Osteoblast (primary cell): ENCODE results near the gene RIC1. TPM values are rescaled to one million over a fixed set of nuclear protein-coding genes. Genes with fewer than 3 reads are reported as not detected.

Experiments used
- DNase-seq: peaks from one replicate; pipeline ENCODE4 v3.0.0; 2011; ENCODE audit warnings: low spot score, mixed read lengths; ENCODE audit not compliant: insufficient read length; ENCODE audit errors: missing footprints
- H2AFZ ChIP-seq: 2 replicates; pipeline ENCODE4 v1.6.0; 2011; ENCODE audit warnings: mild to moderate bottlenecking, low read length
- H3K27ac ChIP-seq: 2 replicates; pipeline ENCODE4 v1.5.1; 2011; ENCODE audit warnings: mild to moderate bottlenecking, low read depth, low read length, moderate library complexity
- H3K27me3 ChIP-seq: 2 replicates; pipeline ENCODE4 v1.6.0; 2012; ENCODE audit warnings: mild to moderate bottlenecking, control low read depth, inconsistent platforms, low read length, moderate library complexity; ENCODE audit not compliant: insufficient read depth
- H3K36me3 ChIP-seq: 2 replicates; pipeline ENCODE4 v1.5.1; 2011; ENCODE audit warnings: mild to moderate bottlenecking, low read length, control low read depth, moderate library complexity; ENCODE audit not compliant: insufficient read depth
- H3K4me1 ChIP-seq: 2 replicates; pipeline ENCODE4 v1.5.1; 2011; ENCODE audit warnings: mild to moderate bottlenecking, low read length, control low read depth, moderate library complexity; ENCODE audit not compliant: insufficient read depth
- H3K4me2 ChIP-seq: 2 replicates; pipeline ENCODE4 v1.6.0; 2011; ENCODE audit warnings: mild to moderate bottlenecking, low read length; ENCODE audit not compliant: insufficient read depth
- H3K4me3 ChIP-seq: fragments of 200-600 bp; sonication (generic); 3 replicates; pipeline ENCODE4 v1.5.1; 2012; ENCODE audit warnings: mild to moderate bottlenecking, low read length, inconsistent platforms; ENCODE audit not compliant: insufficient read depth
- H3K79me2 ChIP-seq: 2 replicates; pipeline ENCODE4 v1.6.0; 2012; ENCODE audit warnings: mild to moderate bottlenecking, low read length, control low read depth, inconsistent platforms; ENCODE audit not compliant: insufficient read depth
- H3K9me3 ChIP-seq: 2 replicates; pipeline ENCODE4 v1.5.1; 2011; ENCODE audit warnings: low read depth, low read length, control low read depth
- H4K20me1 ChIP-seq: 2 replicates; pipeline ENCODE4 v1.6.0; 2012; ENCODE audit warnings: mild to moderate bottlenecking, low read length, control low read depth; ENCODE audit not compliant: insufficient read depth
- CTCF ChIP-seq: IDR thresholded peaks from 2 replicates; pipeline ENCODE4 v1.5.1; 2011; ENCODE audit warnings: mild to moderate bottlenecking, low read depth, low read length, moderate library complexity; ENCODE audit errors: extremely low read depth
- total RNA-seq: library from RNA; depleted of rRNA; stranded (reverse); fragments of >200 nt; gene quantifications from 2 replicates; pipeline ENCODE4 v1.2.3, GENCODE V29; 2012

RIC1 gene
- total RNA-seq, 1 donor: 51.4 TPM

DNA sequence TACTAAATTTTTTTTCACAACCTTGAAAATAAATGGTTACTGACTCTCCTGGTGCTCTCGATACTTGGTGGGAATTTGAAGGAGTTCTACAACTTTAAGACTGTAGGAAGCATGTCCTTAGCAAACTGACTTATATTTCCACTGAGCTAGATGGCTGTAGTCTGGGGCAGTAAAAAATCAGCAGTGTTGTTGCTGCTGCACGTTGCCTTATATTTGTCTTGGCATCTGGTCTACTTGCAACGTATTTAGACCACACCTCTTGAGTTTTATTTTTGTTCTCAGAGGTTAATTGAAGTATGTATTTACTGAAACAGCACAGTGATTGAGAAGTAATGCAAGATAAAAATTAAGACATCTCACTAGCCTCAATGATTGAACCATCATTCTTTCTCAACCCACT lies 127.7 kb downstream of the RIC1 start:
- Histone ChIP-seq H4K20me1 (no peaks in the 10 kb centered on the region), H3K4me1 (no peaks in the 10 kb centered on the region), H3K9me3 (no peaks in the 10 kb centered on the region), H3K36me3 (peaks cover 20% of the 10 kb centered on the region), H3K4me3 (no peak overlapping the region), H3K27ac (no peak overlapping the region), H3K79me2 (no peaks in the 10 kb centered on the region), H3K4me2 (no peak overlapping the region), H2AFZ (no peak overlapping the region), H3K27me3 (no peaks in the 10 kb centered on the region)
- no peak for TF ChIP-seq CTCF
- no peak for DNase-seq

DNA sequence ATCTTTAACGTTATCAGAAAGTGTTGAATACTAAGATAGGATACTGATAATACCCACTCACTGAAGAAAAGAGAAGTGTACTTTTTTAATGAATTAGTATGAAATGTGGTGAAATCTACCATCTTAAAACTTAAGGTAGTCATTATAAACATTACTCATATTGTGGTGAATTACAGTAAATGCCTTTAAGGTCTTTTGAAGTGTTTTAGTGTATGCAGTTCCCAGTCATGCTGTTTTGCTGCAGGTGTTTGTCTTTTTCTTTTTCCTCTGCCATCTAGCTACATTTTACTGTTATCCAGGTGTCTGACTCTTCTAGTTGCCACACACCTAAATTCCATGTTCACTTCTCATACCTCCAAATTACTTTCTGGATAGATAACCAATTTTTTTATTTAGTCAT lies 131.4 kb downstream of the RIC1 start:
- H3K4me3 ChIP-seq: no peak overlapping the region
- no peaks in the 10 kb centered on the region for H3K27me3 ChIP-seq
- H3K4me2 ChIP-seq: no peak overlapping the region
- H3K36me3 ChIP-seq: peaks cover 40% of the 10 kb centered on the region
- H3K27ac ChIP-seq: no peak overlapping the region
- no peak for TF ChIP-seq CTCF
- no peaks in the 10 kb centered on the region for H3K9me3 ChIP-seq
- H2AFZ ChIP-seq: no peak overlapping the region
- H3K4me1 ChIP-seq: no peaks in the 10 kb centered on the region
- H4K20me1 ChIP-seq: no peaks in the 10 kb centered on the region
- H3K79me2 ChIP-seq: no peaks in the 10 kb centered on the region
- no peak for DNase-seq

DNA sequence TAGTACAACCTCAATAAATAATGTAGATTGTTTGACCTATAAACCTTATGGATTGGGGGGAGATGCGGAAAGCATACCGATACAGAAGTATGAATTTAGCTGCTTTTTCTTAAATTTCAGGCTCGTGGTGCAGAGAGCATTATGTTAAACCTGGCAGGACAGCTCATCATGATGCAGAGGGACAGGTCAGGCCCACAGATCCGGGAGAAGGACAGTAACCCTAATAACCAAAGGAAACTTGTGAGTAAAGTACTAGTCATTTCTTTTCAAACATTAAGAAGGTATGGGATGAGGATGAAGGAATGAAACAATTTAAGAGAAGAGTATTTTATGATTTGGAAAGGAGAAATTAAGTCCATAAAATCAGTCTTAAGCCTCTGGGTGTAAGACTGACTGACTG lies 133.5 kb downstream of the RIC1 start:
- H3K27ac ChIP-seq: no peak overlapping the region
- H3K4me2 ChIP-seq: no peak overlapping the region
- H3K36me3 ChIP-seq: peaks cover 52% of the 10 kb centered on the region
- H3K79me2 ChIP-seq: no peaks in the 10 kb centered on the region
- no peak overlapping the region for H3K4me3 ChIP-seq
- no peak overlapping the region for H2AFZ ChIP-seq
- H3K4me1 ChIP-seq: no peaks in the 10 kb centered on the region
- no peak for TF ChIP-seq CTCF
- no peaks in the 10 kb centered on the region for H3K9me3 ChIP-seq
- H4K20me1 ChIP-seq: no peaks in the 10 kb centered on the region
- DNase-seq: no peak
- no peaks in the 10 kb centered on the region for H3K27me3 ChIP-seq

DNA sequence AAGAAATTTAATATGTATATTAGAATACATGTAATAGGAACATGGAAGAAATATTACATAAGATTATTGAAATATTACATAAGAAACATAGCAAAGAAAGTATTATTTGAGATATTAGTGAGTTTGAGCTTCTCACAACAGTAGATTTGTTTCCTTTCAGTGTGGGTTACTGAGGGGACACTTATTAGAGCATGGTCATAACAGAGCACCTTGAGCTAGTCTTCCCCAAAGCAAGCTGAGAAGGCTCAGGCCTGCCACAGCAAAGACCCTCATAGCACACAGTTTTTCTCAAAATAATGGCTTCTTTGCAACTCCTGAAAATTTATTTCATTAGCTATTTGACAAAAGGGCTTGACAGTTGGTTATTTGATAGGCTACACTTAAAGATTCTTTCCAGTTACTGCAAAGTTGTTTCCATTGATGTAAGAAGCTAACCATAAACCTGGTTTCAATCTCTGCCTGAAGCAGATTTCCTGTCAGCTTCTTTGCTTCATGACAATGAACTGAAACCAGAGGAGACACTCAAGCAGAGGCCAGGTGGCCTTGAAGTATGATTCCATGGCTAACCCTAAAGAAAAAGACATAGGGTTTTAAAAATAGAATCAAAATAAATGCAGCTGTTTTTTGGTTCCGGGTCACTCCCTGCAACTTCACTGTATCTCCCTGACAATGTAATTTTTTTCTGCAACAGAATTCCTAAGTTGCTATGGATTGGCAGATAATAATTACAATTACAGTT lies 135.4 kb downstream of the RIC1 start:
- H3K36me3 ChIP-seq: peaks cover 55% of the 10 kb centered on the region
- no peak for DNase-seq
- no peaks in the 10 kb centered on the region for H3K79me2 ChIP-seq
- no peaks in the 10 kb centered on the region for H3K4me1 ChIP-seq
- no peak for TF ChIP-seq CTCF
- no peaks in the 10 kb centered on the region for H3K27me3 ChIP-seq
- no peaks in the 10 kb centered on the region for H3K9me3 ChIP-seq
- no peak overlapping the region for H2AFZ ChIP-seq
- H3K27ac ChIP-seq: no peak overlapping the region
- no peaks in the 10 kb centered on the region for H4K20me1 ChIP-seq
- no peak overlapping the region for H3K4me3 ChIP-seq
- no peak overlapping the region for H3K4me2 ChIP-seq
